Right atrium auricular region (tissue), 2 donors: ENCODE measurements around the gene KCNQ1OT1. TPM values are rescaled to one million over a fixed set of nuclear protein-coding genes. Genes with fewer than 3 reads are reported as not detected.

ENCODE experiments used
- DNase-seq: peaks from one replicate; pipeline ENCODE4 v3.0.0-alpha.2; 2019; ENCODE audit warnings: low spot score
- H3K27ac ChIP-seq, 2 donors: fragments of 200-600 bp; sonication (generic); 1 replicate in 1 of 2; 2 replicates in 1 of 2; pipeline ENCODE4 v1.5.1; 2016 to 2019
- H3K27me3 ChIP-seq, 2 donors: fragments of 200-600 bp; sonication (generic); one replicate each; pipeline versions ENCODE4 v1.5.1 to v1.6.0; 2017 to 2019
- H3K36me3 ChIP-seq: fragments of 200-600 bp; sonication (generic); one replicate; pipeline ENCODE4 v1.5.1; 2016
- H3K4me1 ChIP-seq, 2 donors: fragments of 200-600 bp; sonication (generic); one replicate each; pipeline versions ENCODE4 v1.5.1 to v1.6.0; 2017 to 2019
- H3K4me3 ChIP-seq, 2 donors: fragments of 200-600 bp; sonication (generic); 1 replicate in 1 of 2; 2 replicates in 1 of 2; pipeline ENCODE4 v1.5.1; 2017 to 2019; ENCODE audit warnings: mild to moderate bottlenecking in 1 of 2, moderate library complexity in 1 of 2
- H3K9me3 ChIP-seq, 2 donors: fragments of 200-600 bp; sonication (generic); one replicate each; pipeline ENCODE4 v1.5.1; 2019
- total RNA-seq, 2 donors: library from RNA; depleted of rRNA; stranded (reverse); fragments of >200 nt; gene quantifications; one replicate each; pipeline ENCODE4 v1.1.0, GENCODE V29; 2016
- TF ChIP-seq, protein P1 (sequence below), 2 donors: fragments of 200-600 bp; sonication (generic); IDR thresholded peaks; one replicate each; pipeline ENCODE4 v1.5.1; 2019; ENCODE audit warnings: antibody characterized with exemption in 2 of 2

Gene KCNQ1OT1
- total RNA-seq, 2 donors from 2014 or later: 0.35 to 0.37 TPM

DNA sequence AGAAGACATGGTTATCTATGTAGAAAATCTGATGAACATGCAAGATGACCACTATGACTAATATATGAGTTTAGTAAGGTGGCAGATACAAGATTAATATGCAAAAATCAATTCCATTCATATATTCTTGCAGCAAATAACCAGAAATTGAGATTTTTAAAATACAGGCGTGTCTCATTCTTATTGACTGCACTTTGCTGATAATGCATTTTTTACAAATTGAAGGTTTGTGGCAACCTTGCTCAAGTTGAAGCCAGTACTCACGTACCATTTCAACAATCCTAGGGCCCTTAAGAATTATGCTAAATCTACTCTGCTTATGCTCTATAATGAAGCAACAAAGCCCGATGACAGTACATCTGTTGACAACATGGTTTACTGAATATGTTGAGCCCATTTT lies 104.6 kb downstream of the KCNQ1OT1 start:
- TF ChIP-seq, protein P1, sequence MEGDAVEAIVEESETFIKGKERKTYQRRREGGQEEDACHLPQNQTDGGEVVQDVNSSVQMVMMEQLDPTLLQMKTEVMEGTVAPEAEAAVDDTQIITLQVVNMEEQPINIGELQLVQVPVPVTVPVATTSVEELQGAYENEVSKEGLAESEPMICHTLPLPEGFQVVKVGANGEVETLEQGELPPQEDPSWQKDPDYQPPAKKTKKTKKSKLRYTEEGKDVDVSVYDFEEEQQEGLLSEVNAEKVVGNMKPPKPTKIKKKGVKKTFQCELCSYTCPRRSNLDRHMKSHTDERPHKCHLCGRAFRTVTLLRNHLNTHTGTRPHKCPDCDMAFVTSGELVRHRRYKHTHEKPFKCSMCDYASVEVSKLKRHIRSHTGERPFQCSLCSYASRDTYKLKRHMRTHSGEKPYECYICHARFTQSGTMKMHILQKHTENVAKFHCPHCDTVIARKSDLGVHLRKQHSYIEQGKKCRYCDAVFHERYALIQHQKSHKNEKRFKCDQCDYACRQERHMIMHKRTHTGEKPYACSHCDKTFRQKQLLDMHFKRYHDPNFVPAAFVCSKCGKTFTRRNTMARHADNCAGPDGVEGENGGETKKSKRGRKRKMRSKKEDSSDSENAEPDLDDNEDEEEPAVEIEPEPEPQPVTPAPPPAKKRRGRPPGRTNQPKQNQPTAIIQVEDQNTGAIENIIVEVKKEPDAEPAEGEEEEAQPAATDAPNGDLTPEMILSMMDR (IDR thresholded peaks at IDR 0.05): no peak
- Histone ChIP-seq H3K36me3 (no peaks in the 10 kb centered on the region), H3K27me3 (no peaks in the 10 kb centered on the region), H3K9me3 (peaks cover 0 to 16% of the 10 kb centered on the region in 2 donors), H3K4me1 (peaks cover 0 to 10% of the 10 kb centered on the region in 2 donors), H3K27ac (no peak overlapping the region), H3K4me3 (no peak overlapping the region)
- DNase-seq: no peak

DNA sequence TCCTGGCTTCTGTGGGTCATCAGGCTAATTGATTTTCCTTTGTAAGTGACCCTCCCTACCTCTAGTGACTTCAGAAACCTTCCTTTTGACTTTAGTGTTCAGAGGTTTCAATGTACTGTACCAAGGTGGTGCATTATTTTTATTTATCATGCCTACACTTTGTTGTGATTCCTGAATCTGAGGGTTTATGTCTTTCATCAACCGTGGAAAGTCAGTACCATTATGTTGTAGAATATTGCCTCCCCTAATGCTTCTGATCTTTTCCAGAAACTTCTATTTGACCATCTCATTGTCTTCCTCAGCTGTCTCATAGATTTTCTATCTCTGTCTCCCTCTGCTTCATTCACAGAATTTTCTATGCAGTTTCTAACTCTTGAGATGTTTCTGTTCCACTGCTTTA lies 105.5 kb downstream of the KCNQ1OT1 start:
- no peak for DNase-seq
- peaks cover 0 to 16% of the 10 kb centered on the region in 2 donors for H3K9me3 ChIP-seq
- no peaks in the 10 kb centered on the region for H3K36me3 ChIP-seq
- TF ChIP-seq, protein P1 (IDR thresholded peaks at IDR 0.05): no peak
- H3K27me3 ChIP-seq: no peaks in the 10 kb centered on the region
- no peak overlapping the region for H3K27ac ChIP-seq
- H3K4me3 ChIP-seq: no peak overlapping the region
- peaks cover 0 to under 1% of the 10 kb centered on the region in 2 donors for H3K4me1 ChIP-seq

DNA sequence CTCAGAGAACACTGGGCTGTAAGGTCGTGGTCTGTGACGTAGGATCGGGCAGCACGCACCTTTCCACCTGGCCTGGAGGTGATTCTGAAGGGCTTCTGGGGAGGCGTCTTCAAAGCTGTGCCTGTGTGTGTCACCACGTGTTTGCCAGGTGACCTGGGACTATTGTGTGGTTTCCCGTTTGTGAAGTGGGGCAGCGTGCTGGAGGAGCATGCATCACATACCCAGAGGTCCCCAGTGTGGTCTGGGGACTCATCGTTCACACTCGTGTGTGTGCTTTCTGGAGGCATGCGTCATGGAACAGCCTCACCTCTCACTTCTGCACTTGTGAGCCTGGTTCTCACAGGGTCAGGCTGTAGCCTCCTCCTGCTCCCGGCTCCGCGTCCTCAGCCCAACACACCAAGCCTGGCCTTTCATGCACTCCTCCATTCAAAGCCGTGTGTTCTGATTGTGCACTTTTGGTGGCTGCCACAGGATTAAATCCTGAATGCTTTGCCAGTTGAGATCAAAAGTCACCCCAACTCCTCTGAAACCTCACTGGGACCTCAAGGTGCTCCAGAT lies 106.3 kb downstream of the KCNQ1OT1 start:
- no peaks in the 10 kb centered on the region for H3K27me3 ChIP-seq
- no peaks in the 10 kb centered on the region for H3K4me1 ChIP-seq
- no peaks in the 10 kb centered on the region for H3K36me3 ChIP-seq
- H3K4me3 ChIP-seq: no peak overlapping the region
- no peak for DNase-seq
- TF ChIP-seq, protein P1 (IDR thresholded peaks at IDR 0.05): no peak
- peaks cover 0 to 13% of the 10 kb centered on the region in 2 donors for H3K9me3 ChIP-seq
- no peak overlapping the region for H3K27ac ChIP-seq

DNA sequence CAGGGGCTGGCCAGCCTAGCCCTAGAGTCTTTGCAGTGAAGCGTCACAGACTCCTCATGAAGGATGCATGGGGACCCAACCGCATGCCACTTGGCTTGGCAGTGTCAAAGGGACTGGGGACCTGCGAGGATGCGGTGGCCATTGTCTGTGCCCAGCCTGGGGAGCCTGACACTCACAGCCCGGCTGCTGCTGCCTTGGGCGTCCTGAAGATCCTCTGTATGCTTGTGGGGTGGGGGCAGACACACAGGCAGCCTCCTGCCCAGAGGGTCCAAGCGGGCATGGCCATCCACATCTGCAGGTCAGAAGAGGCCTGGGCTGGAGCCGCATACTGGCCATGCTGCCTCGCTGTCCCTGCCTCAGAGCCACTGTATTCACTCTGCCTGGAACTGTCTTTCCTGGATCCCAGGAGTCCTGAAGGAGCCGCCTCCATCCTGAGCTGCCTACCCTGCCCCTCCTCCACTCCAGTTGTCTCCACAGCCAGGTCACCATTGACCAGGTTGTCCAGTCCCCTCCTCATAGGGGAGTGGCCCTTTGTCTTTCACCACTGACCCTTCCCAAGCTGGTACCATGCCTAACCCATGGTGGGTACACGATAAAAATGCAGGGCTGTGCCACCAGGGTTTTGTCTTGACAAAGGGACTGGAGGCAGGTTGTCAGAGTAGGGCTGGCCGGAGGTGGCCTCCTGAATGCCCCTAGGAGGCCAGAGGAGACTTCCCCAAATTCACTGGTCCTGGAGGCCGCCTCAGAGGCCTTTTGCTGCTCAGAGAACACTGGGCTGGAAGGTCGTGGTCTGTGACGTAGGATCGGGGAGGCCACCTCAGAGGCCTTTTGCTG lies 107.0 kb downstream of the KCNQ1OT1 start:
- no peak for DNase-seq
- H3K4me3 ChIP-seq: no peak overlapping the region
- TF ChIP-seq, protein P1 (IDR thresholded peaks at IDR 0.05): no peak
- no peaks in the 10 kb centered on the region for H3K27me3 ChIP-seq
- no peaks in the 10 kb centered on the region for H3K4me1 ChIP-seq
- H3K36me3 ChIP-seq: no peaks in the 10 kb centered on the region
- peaks cover 0 to 6% of the 10 kb centered on the region in 2 donors for H3K9me3 ChIP-seq
- H3K27ac ChIP-seq: no peak overlapping the region

DNA sequence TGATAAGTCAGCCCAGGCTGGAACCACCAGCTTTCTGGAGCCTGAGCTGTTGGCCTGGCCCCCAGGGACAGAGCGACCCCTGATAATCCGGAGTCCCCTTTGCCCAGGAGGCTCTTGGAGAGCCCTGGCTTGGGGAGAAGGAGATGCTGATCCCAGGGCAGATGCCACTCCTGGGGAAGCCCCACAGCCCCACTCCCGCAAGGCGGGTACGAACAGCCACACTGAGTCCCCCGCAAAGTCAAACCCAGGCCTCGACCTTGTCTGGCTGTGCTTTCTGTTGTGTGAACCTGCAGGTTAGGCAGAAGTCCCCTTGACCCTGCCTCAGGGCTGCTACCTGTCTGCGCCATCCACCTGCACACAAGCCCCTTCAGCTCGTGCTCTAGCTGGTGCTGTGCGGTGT lies 108.0 kb downstream of the KCNQ1OT1 start:
- H3K27ac ChIP-seq: no peak overlapping the region
- TF ChIP-seq, protein P1 (IDR thresholded peaks at IDR 0.05): no peak
- H3K27me3 ChIP-seq: no peaks in the 10 kb centered on the region
- no peaks in the 10 kb centered on the region for H3K4me1 ChIP-seq
- peaks cover 0 to 4% of the 10 kb centered on the region in 2 donors for H3K9me3 ChIP-seq
- no peak overlapping the region for H3K4me3 ChIP-seq
- no peak for DNase-seq
- no peaks in the 10 kb centered on the region for H3K36me3 ChIP-seq
